OCI-M2 (cell line): ENCODE results near the gene ASB6.

Experiments
- DNase-seq: peaks from one replicate; lab custom pipeline; 2025; ENCODE audit not compliant: unreplicated experiment; lab: John Stamatoyannopoulos, UW

The ASB6 gene

GRCh38 chr9:129627556-129628440 lies 14.2 kb downstream of the ASB6 start:
- no peak for DNase-seq

- no peak for DNase-seq
Observed at GRCh38 chr9:129626625-129627284, 15.2 kb downstream of the ASB6 start.

- peak; percentile 14 for DNase-seq
Observed at GRCh38 chr9:129626079-129626624, 15.8 kb downstream of the ASB6 start, which contains the start of gene NTMT1. TSS of gene NTMT1 (plus strand) at chr9:129626163. CDS start at chr9:129632704, 6,541 bp downstream.

GRCh38 chr9:129624947-129625346 lies 17.0 kb downstream of the ASB6 start:
- no peak for DNase-seq

DNA sequence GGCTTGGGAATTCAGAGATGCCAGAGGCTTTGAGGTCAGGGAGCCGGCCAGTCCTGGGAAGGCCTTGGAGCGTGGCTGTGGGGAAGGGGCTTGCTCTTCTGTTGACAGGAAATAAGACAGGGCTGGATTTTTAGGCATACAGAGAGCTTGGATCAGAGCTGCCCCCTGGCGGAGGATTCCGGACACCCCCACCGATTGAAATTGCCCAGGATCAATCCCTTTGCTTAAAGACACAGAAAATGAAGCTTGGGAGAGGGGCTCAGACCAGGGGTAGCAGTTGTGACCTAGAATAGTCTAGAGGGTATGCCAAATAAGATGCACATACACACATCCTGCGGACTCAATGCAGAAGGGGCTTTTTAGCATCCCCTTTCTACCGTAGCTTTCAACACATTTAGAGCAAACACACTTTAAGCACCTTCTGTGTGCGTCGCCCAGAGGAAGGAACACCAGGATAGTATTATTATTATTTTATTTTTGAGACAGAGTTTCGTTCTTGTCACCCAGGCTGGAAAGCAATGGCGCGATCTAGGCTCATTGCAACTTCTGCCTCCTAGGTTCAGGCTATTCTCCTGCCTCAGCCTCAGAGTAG lies 17.7 kb downstream of the ASB6 start:
- peak; percentile 16 for DNase-seq

DNA sequence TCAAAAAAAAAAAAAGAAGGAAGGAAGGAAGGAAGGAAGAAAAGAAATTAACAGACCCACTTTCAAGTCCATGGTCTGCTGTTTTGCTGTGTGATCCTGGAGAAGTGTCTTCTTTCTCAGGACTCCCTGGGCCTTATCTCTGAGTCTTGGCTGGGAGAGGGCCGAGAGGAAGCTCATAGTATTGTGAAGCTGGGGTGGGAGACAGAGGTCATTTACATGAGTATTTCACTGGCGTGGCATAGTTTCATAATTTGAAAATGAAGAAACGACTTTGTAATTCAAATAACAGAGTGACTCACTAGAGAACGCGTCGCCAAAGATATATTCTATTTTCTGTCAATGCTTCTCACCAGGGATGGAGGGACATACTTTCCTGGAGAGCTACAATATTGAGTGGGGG lies 18.6 kb downstream of the ASB6 start:
- DNase-seq = no peak

DNA sequence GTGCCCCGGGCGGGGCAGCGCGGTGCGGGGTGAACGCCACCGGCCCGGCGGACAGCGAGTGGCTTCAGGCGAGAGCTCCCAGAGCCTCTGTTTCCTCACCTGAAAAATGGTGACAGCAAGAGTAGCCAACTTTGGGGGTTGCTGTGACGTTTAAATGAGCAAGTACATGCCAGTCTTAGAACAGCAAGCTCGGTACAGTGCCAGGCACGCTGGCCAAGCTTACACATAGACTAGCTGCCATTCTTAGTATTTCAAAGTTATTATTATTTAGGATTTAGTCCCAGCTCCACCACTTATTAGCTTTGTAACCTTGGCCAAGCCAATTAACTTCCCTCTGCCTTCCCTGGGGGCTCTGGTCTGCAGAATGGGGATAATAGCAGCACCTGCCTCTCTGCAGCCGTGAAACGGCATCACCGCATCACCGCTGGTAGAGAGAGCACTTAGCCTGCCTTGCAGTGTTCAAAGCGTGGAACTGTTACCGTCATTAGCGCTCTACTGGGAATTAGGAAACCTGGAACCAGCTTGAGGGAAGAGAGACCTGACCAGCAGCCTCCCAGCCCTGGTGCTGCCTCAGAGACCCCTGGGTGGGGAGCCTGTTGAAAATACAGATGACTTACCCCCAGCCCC lies 21.2 kb downstream of the ASB6 start, which contains the start of gene C9orf50:
Gene C9orf50, minus strand, starts transcription at position 433 of the 627 bp plus-strand sequence. CDS start 527 bp downstream, outside the sequence.
- DNase-seq = no peak

- DNase-seq = no peak
Observed at GRCh38 chr9:129619787-129620668, 21.9 kb downstream of the ASB6 start.

DNA sequence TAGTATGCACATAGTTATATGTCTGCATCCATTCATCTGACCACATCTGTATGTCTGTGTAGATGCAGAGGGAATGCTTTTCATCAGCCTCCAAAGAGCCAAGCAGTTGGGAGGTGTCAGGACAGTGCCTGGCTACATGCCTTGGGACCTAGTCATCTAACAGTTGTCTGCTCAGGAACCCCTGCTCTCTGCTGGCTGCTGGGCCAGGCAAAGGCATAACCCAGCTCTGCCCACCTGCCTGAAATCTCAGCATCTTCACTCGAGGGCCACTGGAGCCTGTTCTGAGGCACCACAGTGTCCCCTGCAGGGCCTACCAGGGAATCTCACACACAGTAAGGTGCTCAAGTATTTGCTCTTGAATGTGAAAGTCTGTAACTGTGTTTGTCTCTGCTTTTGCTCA lies 24.8 kb downstream of the ASB6 start:
- DNase-seq = no peak

DNA sequence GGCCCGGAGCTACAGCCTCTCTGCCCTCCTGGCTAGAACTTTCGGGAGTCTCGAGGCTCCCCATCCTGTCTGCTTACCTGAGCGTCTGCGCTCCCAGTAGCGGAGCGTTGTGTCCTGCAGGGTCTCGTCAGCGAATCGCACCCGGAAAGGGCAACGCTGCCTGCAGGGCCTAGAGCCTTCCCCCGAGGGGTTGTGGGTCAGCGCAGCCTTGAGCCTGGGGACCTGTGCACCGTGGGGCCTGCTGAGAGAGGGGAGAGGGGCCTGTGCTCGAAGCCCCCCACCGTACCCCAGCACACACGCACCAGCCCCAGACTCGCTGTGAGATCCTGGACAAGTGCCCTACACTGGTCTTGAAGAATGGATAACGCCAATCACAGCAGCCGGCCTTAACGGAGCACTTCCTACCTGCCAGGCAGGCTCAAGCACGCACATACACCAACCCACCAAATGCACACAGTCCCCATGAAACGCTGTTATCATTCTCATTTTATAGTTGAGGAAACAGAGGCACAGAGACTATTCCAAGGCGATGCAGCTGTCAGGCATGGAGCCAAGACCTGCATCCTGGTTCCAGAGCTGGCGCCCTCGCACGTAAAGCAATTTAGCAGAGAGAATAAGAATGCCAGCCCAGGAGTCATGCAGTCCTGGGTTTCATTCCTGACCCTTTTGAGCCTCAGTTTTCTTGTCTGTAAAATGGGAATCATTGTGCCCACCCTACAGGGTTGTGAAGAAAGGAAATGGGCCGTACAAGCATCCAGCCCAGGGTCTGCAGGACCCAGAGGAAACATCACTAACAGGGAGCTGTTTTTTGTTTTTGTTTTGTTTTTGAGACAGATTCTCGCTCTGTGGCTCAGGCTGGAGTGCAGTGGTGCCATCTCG lies 26.3 kb downstream of the ASB6 start:
- DNase-seq = no peak

DNA sequence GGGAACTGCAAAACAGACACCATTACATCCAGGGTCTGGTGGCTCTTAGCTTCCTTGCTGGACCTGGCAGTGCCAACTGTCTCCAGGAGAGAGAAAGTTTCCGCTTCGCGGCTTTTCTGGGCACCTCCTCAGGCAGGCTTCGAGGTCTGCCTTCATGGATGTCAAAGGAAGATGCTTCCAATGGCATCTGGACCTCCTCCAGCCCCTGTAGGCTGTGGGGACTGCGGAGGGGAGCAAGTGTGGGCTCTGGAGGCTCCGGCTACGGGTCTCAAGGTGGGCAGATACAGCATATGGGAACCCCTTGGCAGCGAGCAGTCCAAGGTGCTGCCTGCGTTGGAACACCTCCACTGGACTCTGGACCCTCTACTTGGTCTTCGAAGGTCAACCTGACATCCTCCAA lies 27.0 kb downstream of the ASB6 start:
- no peak for DNase-seq

DNA sequence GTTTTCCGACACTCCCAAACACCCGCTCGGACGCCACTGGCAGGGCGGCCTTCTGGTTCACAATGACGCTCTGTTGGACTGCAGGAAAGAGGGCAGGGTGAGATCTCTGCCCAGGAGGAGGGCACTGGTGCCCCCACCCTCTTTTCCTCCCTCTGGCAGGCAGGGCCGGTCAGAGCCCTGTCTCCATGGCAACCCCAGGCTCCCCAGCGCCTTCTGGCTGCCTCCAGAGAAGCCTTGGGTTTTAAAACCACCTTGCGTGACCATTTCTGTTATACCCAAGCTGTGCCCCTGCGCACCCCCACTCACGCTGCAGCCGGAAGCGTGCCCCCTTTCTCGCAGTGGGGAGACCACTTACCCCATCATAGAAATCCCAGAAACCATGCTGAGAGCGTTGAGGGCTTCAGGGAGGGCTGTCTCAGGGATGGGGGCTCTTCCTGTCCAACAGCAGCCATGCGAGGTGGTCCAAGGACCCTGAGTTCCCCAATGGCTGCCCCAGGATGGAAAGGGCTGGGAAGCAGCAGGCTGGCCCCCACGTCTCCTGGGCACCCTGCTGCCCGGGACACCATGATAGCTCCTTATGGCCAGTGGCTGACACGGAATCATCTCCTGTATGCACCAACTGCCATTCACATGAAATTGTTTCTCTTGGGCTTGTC lies 28.3 kb downstream of the ASB6 start:
- no peak for DNase-seq

DNA sequence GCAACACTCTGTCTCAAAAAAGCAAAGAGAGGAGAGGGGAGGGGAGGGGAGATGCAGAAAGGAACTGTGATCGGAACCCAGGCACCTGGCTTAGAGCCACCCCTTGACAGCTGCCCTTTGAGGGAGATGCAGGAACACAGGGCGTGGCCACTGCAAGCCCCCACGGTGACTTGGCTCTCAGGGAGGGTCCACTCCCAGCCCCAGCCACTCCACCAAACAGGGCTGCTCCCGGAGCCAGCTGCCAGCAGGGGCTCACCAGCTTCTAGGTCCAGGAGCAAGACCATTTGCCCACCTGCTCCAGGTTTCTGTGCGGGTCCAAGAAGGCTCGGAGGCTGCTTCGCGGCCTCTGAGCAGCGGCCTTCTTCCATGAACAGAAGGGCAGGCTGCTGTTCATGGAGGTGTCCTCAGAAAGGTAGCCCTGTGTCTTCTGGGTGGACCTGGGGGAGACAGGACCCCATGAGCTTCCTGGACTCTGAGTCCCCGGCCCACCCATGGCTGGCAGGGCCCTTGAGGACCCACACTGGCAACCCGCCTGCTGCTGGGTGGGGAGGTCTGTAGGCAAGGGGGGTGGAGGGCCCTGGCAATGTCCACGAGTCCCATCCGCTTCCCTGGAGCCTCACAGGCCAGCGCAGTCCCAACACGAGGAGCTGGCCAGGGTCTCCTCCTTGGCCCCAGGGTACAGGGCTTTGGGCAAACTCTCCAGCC lies 29.0 kb downstream of the ASB6 start:
- DNase-seq = no peak

DNA sequence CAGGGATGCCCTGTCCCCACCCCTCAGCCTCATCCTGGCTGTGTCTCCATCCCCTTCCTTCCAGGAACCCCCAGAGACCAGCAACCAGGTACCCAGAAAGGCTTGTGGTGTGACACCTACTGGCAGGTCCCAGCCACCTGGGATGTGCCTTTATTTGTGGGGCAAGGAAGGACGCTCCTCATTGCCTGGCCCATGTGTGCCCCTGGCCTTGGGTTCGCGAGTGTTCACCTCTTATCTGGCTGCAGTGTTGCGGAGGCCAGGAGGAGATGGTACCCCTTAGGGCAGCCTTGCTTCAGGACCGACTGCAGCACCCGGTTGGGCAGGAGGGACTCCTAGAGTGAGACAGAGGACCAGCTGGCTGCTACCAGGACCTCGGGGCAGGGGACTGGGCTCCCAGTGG lies 29.8 kb downstream of the ASB6 start:
- DNase-seq = no peak

GRCh38 chr9:129611307-129611800 lies 30.6 kb downstream of the ASB6 start:
- no peak for DNase-seq

GRCh38 chr9:129610473-129611306 lies 31.3 kb downstream of the ASB6 start:
- DNase-seq = peak; percentile 11

DNA sequence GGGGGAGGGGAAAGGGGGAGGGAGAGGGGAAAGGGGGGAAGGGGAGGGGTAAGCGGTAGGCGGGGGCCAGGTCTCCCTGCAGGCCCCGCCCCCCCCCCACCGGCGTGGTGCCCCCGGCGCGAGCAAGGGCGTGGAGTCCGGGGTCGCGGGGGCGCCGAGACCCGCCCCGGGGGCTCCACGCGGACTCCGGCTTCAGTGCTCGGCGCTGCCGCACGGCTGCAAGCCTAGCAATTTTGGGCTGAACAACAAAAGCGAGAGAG lies 31.8 kb downstream of the ASB6 start:
- no peak for DNase-seq
